Neural progenitor cell (in vitro differentiated cells): ENCODE measurements around the gene ADGRG7.

ENCODE experiments used
- CTCF ChIP-seq: fragments of 200-600 bp; sonication (generic); IDR thresholded peaks from 2 replicates; pipeline ENCODE4 v1.5.1; 2017; ENCODE audit warnings: antibody characterized with exemption, mild to moderate bottlenecking
- EZH2phosphoT487 ChIP-seq: fragments of 200-600 bp; sonication (generic); IDR thresholded peaks from 2 replicates; pipeline ENCODE4 v1.6.1; 2017; ENCODE audit warnings: antibody characterized with exemption

GRCh38 chr3:100743535-100743934, 134.1 kb downstream of the ADGRG7 start:
- TF ChIP-seq EZH2phosphoT487 (no peak), CTCF (no peak)
